Upper lobe of left lung (tissue), 4 donors: Measurements from ENCODE around the gene CACNA2D1.

Experiments
- POLR2AphosphoS5 ChIP-seq, 2 donors: sonication (generic); formaldehyde crosslinking; IDR thresholded peaks; one replicate each; pipeline ENCODE4 v1.5.1; 2017; ENCODE audit warnings: antibody characterized with exemption in 2 of 2
- TF ChIP-seq, protein P1 (sequence below), 6 experiments: fragments of 450-650 bp in 4 of 6; fragments of 200-600 bp in 2 of 6; sonication (generic) in 2 of 6; IDR thresholded peaks; one replicate each; pipeline ENCODE4 v1.5.1; 2016 to 2019; ENCODE audit warnings: antibody characterized with exemption in 6 of 6

DNA sequence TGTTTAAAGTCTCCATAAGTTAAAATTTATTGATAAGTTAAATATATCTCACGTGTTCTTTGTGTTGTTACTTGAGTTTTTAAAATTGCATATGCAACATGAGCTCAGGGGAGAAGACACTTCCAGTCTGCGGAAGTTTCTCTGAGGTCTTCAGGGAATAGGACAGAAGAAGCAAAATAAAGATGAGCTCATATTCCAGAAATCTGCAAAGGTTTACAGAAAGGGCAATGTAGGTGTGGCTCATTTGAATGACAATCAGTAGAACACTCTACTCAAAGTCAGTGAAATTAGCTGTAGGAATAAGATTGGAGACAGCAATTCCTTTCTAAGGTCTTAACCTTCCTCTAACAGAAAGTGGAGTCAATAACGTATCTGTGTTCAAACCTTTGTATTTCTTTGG, 53.7 kb downstream of the CACNA2D1 start:
- TF ChIP-seq, protein P1, sequence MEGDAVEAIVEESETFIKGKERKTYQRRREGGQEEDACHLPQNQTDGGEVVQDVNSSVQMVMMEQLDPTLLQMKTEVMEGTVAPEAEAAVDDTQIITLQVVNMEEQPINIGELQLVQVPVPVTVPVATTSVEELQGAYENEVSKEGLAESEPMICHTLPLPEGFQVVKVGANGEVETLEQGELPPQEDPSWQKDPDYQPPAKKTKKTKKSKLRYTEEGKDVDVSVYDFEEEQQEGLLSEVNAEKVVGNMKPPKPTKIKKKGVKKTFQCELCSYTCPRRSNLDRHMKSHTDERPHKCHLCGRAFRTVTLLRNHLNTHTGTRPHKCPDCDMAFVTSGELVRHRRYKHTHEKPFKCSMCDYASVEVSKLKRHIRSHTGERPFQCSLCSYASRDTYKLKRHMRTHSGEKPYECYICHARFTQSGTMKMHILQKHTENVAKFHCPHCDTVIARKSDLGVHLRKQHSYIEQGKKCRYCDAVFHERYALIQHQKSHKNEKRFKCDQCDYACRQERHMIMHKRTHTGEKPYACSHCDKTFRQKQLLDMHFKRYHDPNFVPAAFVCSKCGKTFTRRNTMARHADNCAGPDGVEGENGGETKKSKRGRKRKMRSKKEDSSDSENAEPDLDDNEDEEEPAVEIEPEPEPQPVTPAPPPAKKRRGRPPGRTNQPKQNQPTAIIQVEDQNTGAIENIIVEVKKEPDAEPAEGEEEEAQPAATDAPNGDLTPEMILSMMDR (IDR thresholded peaks at IDR 0.05) = no peak
- TF ChIP-seq POLR2AphosphoS5 (IDR thresholded peaks at IDR 0.05) = no peak
